IMR-90 (cell line): Measurements from ENCODE around the gene MGRN1. TPM values are rescaled to one million over a fixed set of nuclear protein-coding genes. Genes with fewer than 3 reads are reported as not detected.

Source experiments
- ATAC-seq: fragments of 200-7000 bp; cut with Tn5 transposase; 2 replicates; pipeline ENCODE4 v1.9.1; 2020; ENCODE audit warnings: low read depth, mild to moderate bottlenecking, moderate library complexity
- BruUV-seq: library from RNA; stranded (reverse); fragments of 400-500 nt; replicated peaks from 2 replicates; lab custom pipeline; 2021; lab: Mats Ljungman, UMichigan
- CTCF ChIA-PET: fragments of 300-600 bp; formaldehyde crosslinking; extraction: SDS; loops from one replicate; lab custom pipeline; 2021; ENCODE audit warnings: antibody characterized with exemption; lab: Yijun Ruan, JAX
- POLR2A ChIA-PET: fragments of 300-600 bp; sonication (Branson Sonifier 250); formaldehyde crosslinking; loops from one replicate; lab custom pipeline; 2022; ENCODE audit warnings: antibody characterized with exemption; ENCODE audit not compliant: unreplicated experiment; lab: Charles Lee
- DNase-seq: peaks from one replicate; pipeline ENCODE4 v3.0.0; 2013
- H2AFZ ChIP-seq: replicated peaks from 2 replicates; pipeline ENCODE3; 2013; ENCODE audit warnings: low read length, mild to moderate bottlenecking; ENCODE audit not compliant: poor library complexity
- H2AK5ac ChIP-seq: 2 replicates; pipeline ENCODE4 v1.6.1; 2013; ENCODE audit warnings: low read depth, low read length, inconsistent platforms
- H2AK9ac ChIP-seq: replicated peaks from 2 replicates; pipeline ENCODE3; 2013; ENCODE audit warnings: mild to moderate bottlenecking, low read depth, low read length, moderate library complexity; ENCODE audit not compliant: poor library complexity
- H2BK120ac ChIP-seq: 2 replicates; pipeline ENCODE4 v1.6.1; 2013; ENCODE audit warnings: low read depth, low read length, inconsistent platforms
- H2BK15ac ChIP-seq: 3 replicates; pipeline ENCODE4 v1.6.1; 2013; ENCODE audit warnings: low read depth, low read length, inconsistent platforms
- H2BK20ac ChIP-seq: 2 replicates; pipeline ENCODE4 v1.6.1; 2013; ENCODE audit warnings: low read depth, mild to moderate bottlenecking, inconsistent platforms, low read length, moderate library complexity
- H2BK5ac ChIP-seq: 2 replicates; pipeline ENCODE4 v1.6.1; 2013; ENCODE audit warnings: mild to moderate bottlenecking, low read depth, low read length, inconsistent platforms; ENCODE audit not compliant: poor library complexity, severe bottlenecking
- H3K14ac ChIP-seq: replicated peaks from 2 replicates; pipeline ENCODE4 v1.6.1; 2013; ENCODE audit warnings: low read depth, low read length, inconsistent platforms
- H3K18ac ChIP-seq: 2 replicates; pipeline ENCODE4 v1.6.1; 2013; ENCODE audit warnings: low read depth, low read length, control low read depth
- H3K23ac ChIP-seq: 2 replicates; pipeline ENCODE4 v1.6.1; 2013; ENCODE audit warnings: low read depth, low read length, inconsistent platforms
- H3K27ac ChIP-seq: 2 replicates; pipeline ENCODE4 v1.5.1; 2013; ENCODE audit warnings: mild to moderate bottlenecking, control low read depth, low read length; ENCODE audit not compliant: insufficient read depth
- H3K27me3 ChIP-seq: 2 replicates; pipeline ENCODE4 v1.6.1; 2013; ENCODE audit warnings: low read length; ENCODE audit not compliant: control insufficient read depth, insufficient read depth
- H3K36me3 ChIP-seq: 2 replicates; pipeline ENCODE4 v1.6.1; 2013; ENCODE audit warnings: low read length, mixed read lengths; ENCODE audit not compliant: control insufficient read depth, insufficient read depth
- H3K4ac ChIP-seq: 2 replicates; pipeline ENCODE4 v1.6.1; 2013; ENCODE audit warnings: low read depth, low read length, inconsistent platforms
- H3K4me1 ChIP-seq: 2 replicates; pipeline ENCODE4 v1.6.1; 2013; ENCODE audit warnings: low read length, mixed read lengths; ENCODE audit not compliant: control insufficient read depth, insufficient read depth
- H3K4me2 ChIP-seq: 2 replicates; pipeline ENCODE4 v1.6.1; 2013; ENCODE audit warnings: low read depth, mild to moderate bottlenecking, control low read depth, low read length, moderate library complexity
- H3K4me3 ChIP-seq: 2 replicates; pipeline ENCODE4 v1.5.1; 2013; ENCODE audit warnings: low read depth, mild to moderate bottlenecking, control low read depth, low read length, moderate library complexity; ENCODE audit not compliant: insufficient read depth
- H3K56ac ChIP-seq: 2 replicates; pipeline ENCODE4 v1.6.1; 2013; ENCODE audit warnings: low read length, inconsistent platforms; ENCODE audit not compliant: insufficient read depth; ENCODE audit errors: extremely low read depth
- H3K79me1 ChIP-seq, 2 experiments: 2 replicates each; pipeline ENCODE4 v1.6.1; 2013; ENCODE audit warnings: low read length in 2 of 2, inconsistent platforms in 1 of 2, low read depth in 1 of 2
- H3K9ac ChIP-seq: 2 replicates; pipeline ENCODE4 v1.6.1; 2013; ENCODE audit warnings: low read depth, low read length, control low read depth
- H3K9me1 ChIP-seq: 2 replicates; pipeline ENCODE4 v1.6.1; 2013; ENCODE audit warnings: low read length, inconsistent platforms; ENCODE audit not compliant: insufficient read depth
- H3K9me3 ChIP-seq: 2 replicates; pipeline ENCODE4 v1.6.1; 2013; ENCODE audit warnings: low read length; ENCODE audit not compliant: control insufficient read depth, insufficient read depth
- H4K20me1 ChIP-seq: 2 replicates; pipeline ENCODE4 v1.6.1; 2013; ENCODE audit warnings: low read length, inconsistent platforms; ENCODE audit not compliant: insufficient read depth
- H4K5ac ChIP-seq: 2 replicates; pipeline ENCODE4 v1.6.1; 2013; ENCODE audit warnings: mild to moderate bottlenecking, low read depth, low read length, control low read depth
- H4K8ac ChIP-seq, 2 experiments: 2 replicates each; pipeline ENCODE4 v1.6.1; 2013; ENCODE audit warnings: low read depth in 2 of 2, low read length in 2 of 2, control low read depth in 1 of 2, inconsistent platforms in 1 of 2
- H4K91ac ChIP-seq: 2 replicates; pipeline ENCODE4 v1.6.1; 2013; ENCODE audit warnings: low read depth, low read length, inconsistent platforms; ENCODE audit not compliant: insufficient read depth
- BHLHE40 ChIP-seq: fragments of 150-350 bp; IDR thresholded peaks from 2 replicates; pipeline ENCODE4 v1.6.1; 2016; ENCODE audit warnings: mild to moderate bottlenecking, low read depth, low read length
- CEBPB ChIP-seq: IDR thresholded peaks from 2 replicates; pipeline ENCODE4 v1.6.1; 2012; ENCODE audit warnings: low read depth, low read length, improper control_type of control experiment
- CHD1 ChIP-seq: IDR thresholded peaks from 2 replicates; pipeline ENCODE4 v1.6.1; 2012; ENCODE audit warnings: low read depth, low read length, improper control_type of control experiment
- FOS ChIP-seq: fragments of 150-350 bp; IDR thresholded peaks from 2 replicates; pipeline ENCODE4 v1.6.1; 2016; ENCODE audit warnings: low read depth, low read length
- MAFK ChIP-seq: IDR thresholded peaks from 2 replicates; pipeline ENCODE4 v1.6.1; 2012; ENCODE audit warnings: low read depth, low read length, improper control_type of control experiment
- MAZ ChIP-seq: IDR thresholded peaks from 2 replicates; pipeline ENCODE4 v1.6.1; 2012; ENCODE audit warnings: low read depth, mild to moderate bottlenecking, low read length, improper control_type of control experiment, moderate library complexity, borderline replicate concordance
- MXI1 ChIP-seq: IDR thresholded peaks from 2 replicates; pipeline ENCODE4 v1.6.1; 2012; ENCODE audit warnings: low read depth, mild to moderate bottlenecking, low read length, moderate library complexity, borderline replicate concordance
- NFE2L2 ChIP-seq: fragments of 150-350 bp; IDR thresholded peaks from 2 replicates; pipeline ENCODE4 v1.6.1; 2016; ENCODE audit warnings: low read depth, mild to moderate bottlenecking, low read length
- POLR2A ChIP-seq: IDR thresholded peaks from 2 replicates; pipeline ENCODE4 v1.6.1; 2012; ENCODE audit warnings: mild to moderate bottlenecking, low read depth, low read length
- RAD21 ChIP-seq: IDR thresholded peaks from 2 replicates; pipeline ENCODE4 v1.6.1; 2012; ENCODE audit warnings: low read length, improper control_type of control experiment
- RCOR1 ChIP-seq: IDR thresholded peaks from 2 replicates; pipeline ENCODE4 v1.6.1; 2012; ENCODE audit warnings: mild to moderate bottlenecking, low read length, improper control_type of control experiment; ENCODE audit not compliant: insufficient replicate concordance
- RFX5 ChIP-seq: IDR thresholded peaks from 2 replicates; pipeline ENCODE4 v1.8.0; 2012; ENCODE audit warnings: low read depth, mild to moderate bottlenecking, low read length, moderate library complexity
- SMC3 ChIP-seq: fragments of 150-350 bp; IDR thresholded peaks from 2 replicates; pipeline ENCODE4 v1.6.1; 2016; ENCODE audit warnings: low read depth, mild to moderate bottlenecking, antibody characterized with exemption, low read length, moderate library complexity
- WGBS, 2 experiments: methylation state at CpG; one replicate each; pipeline versions ENCODE4 v1.1.5 to v1.1.7; 2013; ENCODE audit warnings: missing lambda C conversion rate in 2 of 2; ENCODE audit not compliant: insufficient read length in 1 of 2; ENCODE audit errors: extremely low coverage in 2 of 2; 5-methylcytosine and 5-hydroxymethylcytosine counted together
- dilution Hi-C: fragments of 300-500 bp; cut with HindIII; formaldehyde crosslinking; loops from one replicate; pipeline ENCODE4 v1.14.3; 2018; ENCODE audit warnings: low sequenced_read_pairs; ENCODE audit not compliant: unreplicated experiment
- in situ Hi-C: fragments of 300-500 bp; cut with MboI; formaldehyde crosslinking; loops from 3 replicates; pipeline ENCODE4 v1.14.3; 2019; ENCODE audit warnings: low sequenced_read_pairs, inconsistent platforms, mixed read lengths
- intact Hi-C: fragments of 100-400 bp; cut with micrococcal nuclease; formaldehyde crosslinking; loops from 2 replicates; pipeline ENCODE4 v1.10.0; 2022
- polyA plus RNA-seq, 3 experiments: library from polyadenylated mRNA; depleted of rRNA; stranded (reverse); fragments of >200 nt; gene quantifications; 2 replicates each; pipeline ENCODE4 v1.2.3, GENCODE V29; 2012; ENCODE audit warnings: low replicate concordance in 1 of 3
- total RNA-seq: library from RNA; depleted of rRNA; stranded (reverse); fragments of >200 nt; gene quantifications from 2 replicates; pipeline ENCODE4 v1.2.3, GENCODE V29; 2012
- TF ChIP-seq, protein P1 (sequence below): conservative IDR thresholded peaks from 2 replicates; pipeline ENCODE4 v1.5.1; 2012; ENCODE audit warnings: mild to moderate bottlenecking, low read depth, low read length, improper control_type of control experiment
- TF ChIP-seq, protein P2 (sequence below): fragments of 150-350 bp; IDR thresholded peaks from 2 replicates; pipeline ENCODE4 v1.6.1; 2017; ENCODE audit warnings: mild to moderate bottlenecking, antibody characterized with exemption, low read length, low read depth
- TF ChIP-seq, protein P3 (sequence below): fragments of 150-350 bp; IDR thresholded peaks from 2 replicates; pipeline ENCODE4 v1.6.1; 2016; ENCODE audit warnings: low read depth, mild to moderate bottlenecking, low read length, moderate library complexity, borderline replicate concordance

The MGRN1 gene
- total and polyA plus RNA-seq, 2 of the 4 experiments (the other 2 are of a cell fraction) = 11.7 to 32.7 TPM

DNA sequence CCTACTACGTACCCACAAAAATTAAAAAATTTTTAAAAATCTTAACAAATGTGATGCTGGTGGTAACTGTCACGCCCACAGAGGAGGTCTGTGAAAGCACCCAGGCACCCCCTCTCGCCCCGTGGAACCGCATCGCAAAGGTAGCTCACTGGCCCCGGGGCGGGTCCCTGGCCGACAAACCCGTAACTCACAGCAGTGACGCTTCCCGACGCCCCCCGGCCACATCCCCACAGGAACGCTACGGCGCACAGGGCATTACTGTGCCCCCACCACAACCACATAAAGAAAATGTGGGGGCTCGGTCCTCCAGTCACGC, 109.1 kb downstream of the MGRN1 start:
- H3K23ac ChIP-seq = peak overlapping the region; percentile 1; the same call in 1 of the 2 replicates
- peak overlapping the region; percentile 84 to 90 for H4K8ac ChIP-seq
- POLR2A ChIA-PET = no interaction called here
- H2BK5ac ChIP-seq = peak overlapping the region; percentile 6
- H3K36me3 ChIP-seq = peaks cover 12% of the 10 kb centered on the region
- H3K4me3 ChIP-seq = peak overlapping the region; percentile 89
- H2AK9ac ChIP-seq = peak overlapping the region; percentile 32
- TF ChIP-seq SMC3 = no peak
- no peak for TF ChIP-seq MAFK
- TF ChIP-seq POLR2A = no peak
- TF ChIP-seq, protein P1, sequence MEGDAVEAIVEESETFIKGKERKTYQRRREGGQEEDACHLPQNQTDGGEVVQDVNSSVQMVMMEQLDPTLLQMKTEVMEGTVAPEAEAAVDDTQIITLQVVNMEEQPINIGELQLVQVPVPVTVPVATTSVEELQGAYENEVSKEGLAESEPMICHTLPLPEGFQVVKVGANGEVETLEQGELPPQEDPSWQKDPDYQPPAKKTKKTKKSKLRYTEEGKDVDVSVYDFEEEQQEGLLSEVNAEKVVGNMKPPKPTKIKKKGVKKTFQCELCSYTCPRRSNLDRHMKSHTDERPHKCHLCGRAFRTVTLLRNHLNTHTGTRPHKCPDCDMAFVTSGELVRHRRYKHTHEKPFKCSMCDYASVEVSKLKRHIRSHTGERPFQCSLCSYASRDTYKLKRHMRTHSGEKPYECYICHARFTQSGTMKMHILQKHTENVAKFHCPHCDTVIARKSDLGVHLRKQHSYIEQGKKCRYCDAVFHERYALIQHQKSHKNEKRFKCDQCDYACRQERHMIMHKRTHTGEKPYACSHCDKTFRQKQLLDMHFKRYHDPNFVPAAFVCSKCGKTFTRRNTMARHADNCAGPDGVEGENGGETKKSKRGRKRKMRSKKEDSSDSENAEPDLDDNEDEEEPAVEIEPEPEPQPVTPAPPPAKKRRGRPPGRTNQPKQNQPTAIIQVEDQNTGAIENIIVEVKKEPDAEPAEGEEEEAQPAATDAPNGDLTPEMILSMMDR = no peak
- TF ChIP-seq BHLHE40 = no peak
- no peak for TF ChIP-seq MAZ
- TF ChIP-seq MXI1 = no peak
- TF ChIP-seq CEBPB = no peak
- no peak for TF ChIP-seq FOS
- TF ChIP-seq, protein P2, sequence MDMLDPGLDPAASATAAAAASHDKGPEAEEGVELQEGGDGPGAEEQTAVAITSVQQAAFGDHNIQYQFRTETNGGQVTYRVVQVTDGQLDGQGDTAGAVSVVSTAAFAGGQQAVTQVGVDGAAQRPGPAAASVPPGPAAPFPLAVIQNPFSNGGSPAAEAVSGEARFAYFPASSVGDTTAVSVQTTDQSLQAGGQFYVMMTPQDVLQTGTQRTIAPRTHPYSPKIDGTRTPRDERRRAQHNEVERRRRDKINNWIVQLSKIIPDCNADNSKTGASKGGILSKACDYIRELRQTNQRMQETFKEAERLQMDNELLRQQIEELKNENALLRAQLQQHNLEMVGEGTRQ = no peak
- no peak for TF ChIP-seq RFX5
- no peak for TF ChIP-seq RCOR1
- no peak for TF ChIP-seq CHD1
- no peak for TF ChIP-seq RAD21
- TF ChIP-seq NFE2L2 = no peak
- TF ChIP-seq, protein P3, sequence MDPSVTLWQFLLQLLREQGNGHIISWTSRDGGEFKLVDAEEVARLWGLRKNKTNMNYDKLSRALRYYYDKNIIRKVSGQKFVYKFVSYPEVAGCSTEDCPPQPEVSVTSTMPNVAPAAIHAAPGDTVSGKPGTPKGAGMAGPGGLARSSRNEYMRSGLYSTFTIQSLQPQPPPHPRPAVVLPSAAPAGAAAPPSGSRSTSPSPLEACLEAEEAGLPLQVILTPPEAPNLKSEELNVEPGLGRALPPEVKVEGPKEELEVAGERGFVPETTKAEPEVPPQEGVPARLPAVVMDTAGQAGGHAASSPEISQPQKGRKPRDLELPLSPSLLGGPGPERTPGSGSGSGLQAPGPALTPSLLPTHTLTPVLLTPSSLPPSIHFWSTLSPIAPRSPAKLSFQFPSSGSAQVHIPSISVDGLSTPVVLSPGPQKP = no peak
- no TSS peak for BruUV-seq
- peak overlapping the region; percentile 6; the same call in 1 of the 2 replicates for H3K18ac ChIP-seq
- ATAC-seq (peak; percentile 1), DNase-seq (no peak)
- H2AFZ ChIP-seq = peak overlapping the region; percentile 98
- H2BK120ac ChIP-seq = no peak overlapping the region
- in situ Hi-C loops = no loop called here
- peaks cover 19 to 39% of the 10 kb centered on the region in 2 experiments for H3K79me1 ChIP-seq
- peak overlapping the region; percentile 47; the same call in 1 of the 2 replicates for H3K56ac ChIP-seq
- peaks cover 4% of the 10 kb centered on the region; the same call in 1 of the 2 replicates for H3K9me1 ChIP-seq
- H3K4me1 ChIP-seq = peaks cover 4% of the 10 kb centered on the region
- no peak overlapping the region for H2BK20ac ChIP-seq
- intact Hi-C loops = loop anchor here (2.0 kb wide), 2 partner anchors 33 to 223 kb away; partner anchors contain the start of gene ZNF500
- 0 out of 2 replicates have a peak overlapping the region, but pooled peaks have one; percentile 60 for H3K14ac ChIP-seq
- H3K4me2 ChIP-seq = peak overlapping the region; percentile 98
- no peak overlapping the region for H2BK15ac ChIP-seq
- peaks cover 3% of the 10 kb centered on the region; the same call in 1 of the 2 replicates for H4K20me1 ChIP-seq
- 0% methylated on average over 11 of the region's 19 CpGs; no CpG with 5 or more reads in 1 of the 2 experiments for WGBS, 2 experiments
- CTCF ChIA-PET = no interaction called here
- H4K5ac ChIP-seq = peak overlapping the region; percentile 61; the same call in 1 of the 2 replicates
- dilution Hi-C loops = no loop called here
- H4K91ac ChIP-seq = peak overlapping the region; percentile 38; the same call in 1 of the 2 replicates
- peak overlapping the region; percentile 70 for H3K27ac ChIP-seq
- no peaks in the 10 kb centered on the region for H3K9me3 ChIP-seq
- peak overlapping the region; percentile 90 for H3K9ac ChIP-seq
- peak overlapping the region; percentile 42 for H3K4ac ChIP-seq
- H3K27me3 ChIP-seq = no peaks in the 10 kb centered on the region
- H2AK5ac ChIP-seq = peak overlapping the region; percentile 33; the same call in 1 of the 2 replicates
